Stimulated activated CD8-positive, alpha-beta memory T cell treated with anti-CD3 and anti-CD28 coated beads, Interleukin-15, amount 100 ng/mL, for 1 hour (primary cell): ENCODE data around the gene GPC2.

Experiments used
- DNase-seq: peaks from one replicate; pipeline ENCODE4 v3.0.0-alpha.2; 2020; ENCODE audit warnings: low read depth

GPC2 gene

DNA sequence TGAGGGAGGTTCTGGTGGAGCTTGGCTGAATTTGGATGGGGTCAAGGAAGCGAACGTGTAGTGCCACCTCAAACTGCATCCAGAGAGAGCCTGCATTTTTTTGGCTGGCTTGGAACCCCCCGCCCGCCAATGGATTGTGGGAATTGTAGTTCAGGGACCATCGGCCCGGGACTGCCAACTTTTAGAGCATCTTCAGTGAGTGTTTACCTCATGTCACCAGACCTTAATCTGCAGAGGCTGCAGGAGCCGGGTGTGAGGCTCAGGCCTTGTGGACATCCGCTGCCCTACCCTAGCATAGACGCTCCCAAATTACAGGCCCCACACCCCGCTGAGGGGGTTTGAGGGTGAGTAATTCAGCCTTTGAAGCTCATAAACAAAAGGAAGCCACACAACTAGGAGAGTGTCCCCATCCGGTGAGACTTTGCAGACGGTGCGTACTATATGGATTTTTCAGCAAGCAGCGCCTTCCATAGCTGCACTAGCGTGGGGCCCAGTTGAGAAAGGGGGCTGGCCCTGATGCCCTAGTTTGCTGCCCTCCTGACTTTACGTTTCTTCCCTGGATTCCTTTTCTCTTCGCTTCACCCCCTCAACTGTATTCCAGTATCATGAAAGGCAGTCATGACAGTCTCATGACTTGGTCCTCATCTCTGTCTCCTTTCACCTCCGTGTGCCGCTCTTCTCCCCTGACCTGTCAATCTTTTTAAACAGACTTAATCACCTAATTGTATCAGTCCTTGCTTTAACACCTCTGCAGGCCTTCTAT, 57.0 kb downstream of the GPC2 start:
- peak; percentile 56 for DNase-seq
